GM10248 (cell line): Measurements from ENCODE around the gene C5orf22.
"Not testable (repeated sequence)": the region's sequence is repeated elsewhere in the genome, so short reads cannot be mapped to it uniquely, and the experiment has no call there.

Experiments
- CTCF ChIA-PET: fragments of 300-600 bp; sonication (Branson Sonifier 250); formaldehyde crosslinking; extraction: SDS; loops from one replicate; lab custom pipeline; 2021; ENCODE audit warnings: antibody characterized with exemption; lab: Yijun Ruan, JAX
- POLR2A ChIA-PET: fragments of 350-650 bp; sonication (Branson Sonifier 250); formaldehyde crosslinking; extraction: SDS; loops from one replicate; lab custom pipeline; 2020; ENCODE audit warnings: antibody characterized with exemption; lab: Yijun Ruan, JAX
- DNase-seq: peaks from one replicate; pipeline ENCODE4 v3.0.0; 2012; ENCODE audit errors: extremely low spot score
- TF ChIP-seq, protein P1 (sequence below): IDR thresholded peaks from 2 replicates; pipeline ENCODE4 v1.5.1; 2012; ENCODE audit warnings: mild to moderate bottlenecking, low read depth; ENCODE audit errors: extremely low read depth, missing control alignments, control extremely low read depth

The C5orf22 gene

DNA sequence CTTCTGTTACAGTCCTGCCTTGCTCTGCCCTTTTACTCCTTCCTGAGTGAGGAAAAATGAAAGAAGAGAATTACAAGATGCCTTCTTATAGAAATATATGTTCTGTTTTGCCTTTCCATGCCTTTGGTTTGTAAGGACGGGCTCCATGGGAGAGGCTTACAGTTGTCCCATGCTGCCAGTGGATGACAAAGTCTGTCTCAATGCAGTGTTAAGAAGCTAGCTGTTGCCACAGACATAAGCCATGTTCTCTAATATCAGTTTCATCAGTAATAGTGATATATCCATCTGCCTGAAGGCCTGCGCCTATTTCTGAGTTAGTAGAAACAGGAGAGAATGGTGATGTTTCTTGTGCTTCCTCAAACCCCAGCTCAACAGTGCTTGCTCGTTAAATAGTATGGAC is 27.8 kb downstream of the C5orf22 start:
- CTCF ChIA-PET: interaction anchor here (1.1 to 2.4 kb wide), 2 partner anchors 14 to 22 kb away, joined by 5 read pairs; no protein-coding TSS in a partner anchor
- no peak for DNase-seq
- POLR2A ChIA-PET: no interaction called here
- TF ChIP-seq, protein P1, sequence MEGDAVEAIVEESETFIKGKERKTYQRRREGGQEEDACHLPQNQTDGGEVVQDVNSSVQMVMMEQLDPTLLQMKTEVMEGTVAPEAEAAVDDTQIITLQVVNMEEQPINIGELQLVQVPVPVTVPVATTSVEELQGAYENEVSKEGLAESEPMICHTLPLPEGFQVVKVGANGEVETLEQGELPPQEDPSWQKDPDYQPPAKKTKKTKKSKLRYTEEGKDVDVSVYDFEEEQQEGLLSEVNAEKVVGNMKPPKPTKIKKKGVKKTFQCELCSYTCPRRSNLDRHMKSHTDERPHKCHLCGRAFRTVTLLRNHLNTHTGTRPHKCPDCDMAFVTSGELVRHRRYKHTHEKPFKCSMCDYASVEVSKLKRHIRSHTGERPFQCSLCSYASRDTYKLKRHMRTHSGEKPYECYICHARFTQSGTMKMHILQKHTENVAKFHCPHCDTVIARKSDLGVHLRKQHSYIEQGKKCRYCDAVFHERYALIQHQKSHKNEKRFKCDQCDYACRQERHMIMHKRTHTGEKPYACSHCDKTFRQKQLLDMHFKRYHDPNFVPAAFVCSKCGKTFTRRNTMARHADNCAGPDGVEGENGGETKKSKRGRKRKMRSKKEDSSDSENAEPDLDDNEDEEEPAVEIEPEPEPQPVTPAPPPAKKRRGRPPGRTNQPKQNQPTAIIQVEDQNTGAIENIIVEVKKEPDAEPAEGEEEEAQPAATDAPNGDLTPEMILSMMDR: no peak

DNA sequence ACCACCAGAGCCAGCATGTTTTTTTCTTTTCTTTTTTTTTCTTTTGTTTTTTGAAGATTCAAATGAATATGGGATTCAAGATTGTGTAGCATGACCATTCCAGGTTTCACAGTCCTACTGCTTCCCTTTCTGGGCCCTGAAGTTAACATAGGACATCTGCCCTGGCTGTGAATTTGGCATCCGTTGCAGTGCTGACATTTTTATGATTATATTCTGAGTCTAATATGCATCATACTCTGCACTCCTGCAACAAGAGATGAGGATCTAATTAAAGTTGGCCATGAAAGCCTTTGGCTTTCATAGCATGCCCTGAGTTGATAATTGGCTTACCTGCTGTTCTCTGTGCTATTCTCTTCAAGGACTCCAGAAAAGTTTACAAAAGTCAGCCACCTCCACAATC is 29.8 kb downstream of the C5orf22 start:
- POLR2A ChIA-PET: no interaction called here
- CTCF ChIA-PET: no interaction called here
- DNase-seq: no peak
- TF ChIP-seq, protein P1: no peak

DNA sequence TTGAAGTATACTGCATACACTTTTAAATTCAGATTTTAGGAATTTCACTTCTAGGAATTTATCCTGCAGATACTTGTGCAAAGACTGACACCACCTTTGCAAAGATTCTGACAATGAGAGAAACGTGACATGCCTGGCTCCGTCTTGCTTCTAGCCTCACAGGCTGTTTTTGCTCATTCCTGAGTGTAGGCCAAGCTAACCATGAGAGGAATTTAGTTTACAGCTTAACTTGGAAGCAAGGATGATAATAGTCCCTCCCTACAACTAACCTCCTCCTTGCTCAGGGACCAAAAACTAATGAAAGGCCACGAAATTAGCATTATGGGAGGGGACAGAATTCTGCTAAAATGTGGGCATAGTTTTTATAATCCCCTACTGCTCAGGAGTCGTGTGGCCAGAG is 31.1 kb downstream of the C5orf22 start:
- TF ChIP-seq, protein P1: no peak
- ChIA-PET CTCF (interaction anchor here (0.9 kb wide), 1 partner anchor 31 kb away, joined by 3 read pairs; the partner anchor contains the start of genes C5orf22 and DROSHA), POLR2A (interaction anchor here (0.7 kb wide), 1 partner anchor 443 kb away, joined by 4 read pairs; no protein-coding TSS in a partner anchor)

DNA sequence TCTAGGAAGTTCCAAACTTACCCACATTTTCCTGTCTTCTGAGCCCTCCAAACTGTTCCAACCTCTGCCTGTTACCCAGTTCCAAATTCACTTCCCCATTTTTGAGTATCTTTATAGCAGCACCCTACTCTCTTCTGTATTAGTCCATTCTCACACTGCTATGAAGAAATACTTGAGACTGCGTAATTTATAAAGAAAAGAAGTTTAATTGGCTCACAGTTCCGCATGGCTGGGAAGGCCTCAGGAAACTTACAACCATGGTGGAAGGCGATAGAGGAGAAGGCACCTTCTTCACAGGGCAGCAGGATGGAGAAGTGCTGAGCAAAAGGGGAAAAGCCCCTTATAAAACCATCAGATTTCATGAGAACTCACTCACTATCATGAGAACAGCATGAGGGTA is 34.3 kb downstream of the C5orf22 start:
- POLR2A ChIA-PET, DNase-seq, CTCF ChIA-PET: not testable (repeated sequence)

More for the DNA sequence above, 31.1 kb downstream of the C5orf22 start:
- no peak for DNase-seq

DNA sequence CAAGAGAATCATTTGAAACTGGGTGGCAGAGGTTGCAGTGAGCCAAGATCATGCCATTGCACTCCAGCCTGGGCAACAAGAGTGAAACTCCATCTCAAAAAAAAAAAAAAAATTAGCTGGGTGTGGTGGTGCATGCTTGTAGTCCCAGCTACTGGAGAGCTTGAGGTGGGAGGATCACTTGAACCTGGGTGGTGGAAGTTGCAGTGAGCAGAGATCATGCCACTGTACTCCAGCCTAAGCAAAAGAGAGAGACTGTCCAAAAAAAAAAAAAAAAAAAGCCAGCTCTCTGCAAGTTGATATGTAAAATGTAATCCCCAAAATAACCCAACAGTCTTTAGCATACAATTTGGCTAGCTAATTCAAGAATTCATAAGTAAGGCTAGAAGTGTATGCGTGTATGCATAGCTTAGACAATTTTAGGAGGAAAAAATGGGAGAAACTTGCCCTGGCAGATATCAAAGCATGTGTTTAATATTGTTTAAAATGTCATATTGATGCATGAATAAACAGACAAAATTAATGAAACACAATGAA is 36.3 kb downstream of the C5orf22 start:
- POLR2A ChIA-PET: interaction anchor here (0.6 kb wide), 1 partner anchor 906 kb away, joined by 5 read pairs; no protein-coding TSS in a partner anchor

DNA sequence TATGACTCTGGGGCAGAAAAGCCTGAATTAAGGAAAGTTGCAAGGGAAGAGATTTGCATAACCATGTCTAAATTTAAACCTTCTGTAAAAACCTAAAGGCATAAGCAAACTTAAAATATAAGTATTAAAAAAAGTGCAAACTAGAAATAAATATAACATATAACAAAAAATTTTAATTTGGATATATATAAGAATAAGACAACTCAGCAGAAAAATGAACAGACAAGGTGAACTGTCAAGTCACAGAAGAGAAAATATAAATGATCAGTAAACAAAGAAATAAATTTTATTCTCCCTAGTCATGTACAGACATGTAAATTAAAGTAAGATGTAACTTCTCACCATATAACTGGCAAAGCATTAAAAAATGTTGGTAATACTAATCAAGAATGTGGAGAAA is 37.0 kb downstream of the C5orf22 start:
- POLR2A ChIA-PET: interaction anchor here (0.6 kb wide), 1 partner anchor 905 kb away, joined by 5 read pairs; no protein-coding TSS in a partner anchor
- DNase-seq: no peak
- TF ChIP-seq, protein P1: no peak
- CTCF ChIA-PET: no interaction called here

More for the DNA sequence above, 36.3 kb downstream of the C5orf22 start:
- CTCF ChIA-PET: no interaction called here
- no peak for DNase-seq
- TF ChIP-seq, protein P1: no peak

DNA sequence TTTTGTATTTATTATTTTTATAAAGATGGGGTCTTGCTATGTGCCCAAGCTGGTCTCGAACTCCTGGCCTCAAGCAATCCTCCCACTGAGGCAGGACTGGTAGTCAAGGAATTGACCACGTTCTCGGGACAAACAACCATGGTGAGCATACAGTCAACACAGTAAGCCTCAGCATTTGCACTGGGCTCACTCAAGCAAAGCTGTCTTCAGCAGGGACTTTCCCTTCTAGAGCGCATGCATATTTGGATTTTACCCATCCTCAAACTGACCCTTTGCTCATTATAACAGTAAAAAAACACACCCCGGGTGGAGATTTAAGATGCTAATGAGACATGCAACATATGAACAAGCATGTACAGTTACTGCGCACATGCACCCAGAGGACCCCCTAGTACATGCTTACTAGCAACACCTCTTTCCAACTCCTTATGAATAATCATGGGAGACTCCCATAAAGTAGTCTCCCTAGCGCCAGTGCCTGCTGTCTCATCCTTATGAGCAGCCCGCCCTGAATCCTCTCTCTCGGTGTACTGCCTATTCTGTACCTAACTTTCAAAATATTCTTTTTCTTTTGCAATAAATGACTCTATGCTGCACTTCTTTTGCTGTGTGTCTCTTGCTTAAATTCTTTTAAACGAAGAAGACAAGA is 41.5 kb downstream of the C5orf22 start:
- POLR2A ChIA-PET: no interaction called here

More for the DNA sequence above, 41.5 kb downstream of the C5orf22 start:
- peak; percentile 59 for DNase-seq
- TF ChIP-seq, protein P1: no peak
- CTCF ChIA-PET: interaction anchor here (0.7 to 1.9 kb wide), 4 partner anchors 9 to 236 kb away, joined by 3 to 10 read pairs (median 5); no protein-coding TSS in a partner anchor
